ENCODE measurements around the gene TBC1D24.
"Not testable (repeated sequence)": the region's sequence is repeated elsewhere in the genome, so short reads cannot be mapped to it uniquely, and the experiment has no call there.

TBC1D24 gene

DNA sequence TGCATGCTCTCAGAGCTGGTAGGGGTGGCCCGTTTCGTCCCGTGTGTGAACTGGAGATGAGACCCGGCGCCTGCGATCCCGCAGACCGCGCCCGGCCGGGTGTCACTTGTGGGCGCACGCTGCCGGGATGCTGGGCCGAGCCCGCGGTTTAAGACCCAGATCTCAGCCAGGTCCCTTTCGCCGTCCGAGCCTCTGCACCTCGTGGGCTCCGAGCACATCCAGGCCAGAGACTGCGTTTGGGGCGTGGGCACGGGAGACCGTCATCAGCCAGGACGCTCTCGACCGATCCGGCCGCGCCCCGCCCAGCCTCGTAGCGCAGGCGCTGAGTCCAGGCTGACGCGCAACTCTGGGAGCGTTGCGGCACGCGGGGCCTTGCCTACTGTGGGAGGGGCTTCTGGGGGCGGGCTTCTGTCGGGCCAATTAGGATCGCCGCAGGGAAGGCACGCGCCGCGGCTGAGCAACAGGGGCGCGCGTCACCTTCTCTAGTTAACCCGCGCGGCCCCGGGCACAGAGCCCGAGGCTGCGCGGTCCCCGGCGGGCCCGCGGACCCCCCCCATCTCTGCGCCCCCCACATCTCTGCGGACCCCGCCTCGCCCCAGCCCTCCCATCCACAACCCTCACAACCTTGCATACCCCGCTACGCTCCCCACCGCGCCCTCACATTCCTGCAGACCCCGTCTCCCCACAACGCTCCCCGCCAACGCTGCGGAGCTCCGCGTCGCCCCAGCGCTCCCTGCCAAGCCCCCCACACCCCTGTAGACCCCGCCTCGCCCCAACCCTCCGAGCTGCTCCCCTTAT, 57.0 kb downstream of the TBC1D24 start:
- TF ChIP-seq, protein P1, sequence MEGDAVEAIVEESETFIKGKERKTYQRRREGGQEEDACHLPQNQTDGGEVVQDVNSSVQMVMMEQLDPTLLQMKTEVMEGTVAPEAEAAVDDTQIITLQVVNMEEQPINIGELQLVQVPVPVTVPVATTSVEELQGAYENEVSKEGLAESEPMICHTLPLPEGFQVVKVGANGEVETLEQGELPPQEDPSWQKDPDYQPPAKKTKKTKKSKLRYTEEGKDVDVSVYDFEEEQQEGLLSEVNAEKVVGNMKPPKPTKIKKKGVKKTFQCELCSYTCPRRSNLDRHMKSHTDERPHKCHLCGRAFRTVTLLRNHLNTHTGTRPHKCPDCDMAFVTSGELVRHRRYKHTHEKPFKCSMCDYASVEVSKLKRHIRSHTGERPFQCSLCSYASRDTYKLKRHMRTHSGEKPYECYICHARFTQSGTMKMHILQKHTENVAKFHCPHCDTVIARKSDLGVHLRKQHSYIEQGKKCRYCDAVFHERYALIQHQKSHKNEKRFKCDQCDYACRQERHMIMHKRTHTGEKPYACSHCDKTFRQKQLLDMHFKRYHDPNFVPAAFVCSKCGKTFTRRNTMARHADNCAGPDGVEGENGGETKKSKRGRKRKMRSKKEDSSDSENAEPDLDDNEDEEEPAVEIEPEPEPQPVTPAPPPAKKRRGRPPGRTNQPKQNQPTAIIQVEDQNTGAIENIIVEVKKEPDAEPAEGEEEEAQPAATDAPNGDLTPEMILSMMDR (IDR thresholded peaks at IDR 0.05; ENCODE audit: insufficient read depth, missing control alignments) = no peak
- FAIRE-seq = no peak
- peak; percentile 97 for DNase-seq (ENCODE audit: insufficient read length, low spot score)

DNA sequence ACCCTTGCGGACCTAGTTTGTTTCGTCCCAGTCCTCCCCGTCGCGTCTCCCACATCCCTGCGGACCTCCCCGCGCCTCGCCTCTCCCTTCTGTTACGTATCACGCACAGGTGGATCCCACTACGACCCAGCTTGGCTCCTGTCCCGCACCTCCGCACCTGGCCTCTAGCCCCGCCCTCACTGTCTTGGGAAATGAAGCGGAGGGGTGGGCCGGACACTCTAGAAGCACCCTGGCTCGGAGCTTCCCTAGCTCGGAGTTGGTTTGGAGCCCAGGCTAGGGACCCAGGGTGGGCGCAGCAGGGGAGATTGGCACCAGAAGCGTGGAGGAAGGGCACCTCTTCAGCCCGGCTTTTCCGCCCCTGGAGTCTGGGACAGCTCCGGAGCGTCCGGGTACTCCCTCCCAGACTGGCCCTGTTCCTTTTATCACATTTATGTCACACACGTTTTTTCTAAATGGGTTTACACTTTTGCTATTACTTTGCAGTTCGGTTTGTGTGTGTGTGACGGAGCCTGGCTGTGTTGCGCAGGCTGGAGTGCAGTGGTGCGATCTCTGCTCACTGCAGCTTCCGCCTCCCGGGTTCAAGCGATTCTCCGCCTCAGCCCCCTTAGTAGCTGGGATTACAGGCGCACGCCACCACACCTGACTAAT, 57.7 kb downstream of the TBC1D24 start:
- DNase-seq (ENCODE audit: insufficient read length, low spot score) = no peak
- TF ChIP-seq, protein P1 (IDR thresholded peaks at IDR 0.05; ENCODE audit: insufficient read depth, missing control alignments) = no peak
- no peak for FAIRE-seq

DNA sequence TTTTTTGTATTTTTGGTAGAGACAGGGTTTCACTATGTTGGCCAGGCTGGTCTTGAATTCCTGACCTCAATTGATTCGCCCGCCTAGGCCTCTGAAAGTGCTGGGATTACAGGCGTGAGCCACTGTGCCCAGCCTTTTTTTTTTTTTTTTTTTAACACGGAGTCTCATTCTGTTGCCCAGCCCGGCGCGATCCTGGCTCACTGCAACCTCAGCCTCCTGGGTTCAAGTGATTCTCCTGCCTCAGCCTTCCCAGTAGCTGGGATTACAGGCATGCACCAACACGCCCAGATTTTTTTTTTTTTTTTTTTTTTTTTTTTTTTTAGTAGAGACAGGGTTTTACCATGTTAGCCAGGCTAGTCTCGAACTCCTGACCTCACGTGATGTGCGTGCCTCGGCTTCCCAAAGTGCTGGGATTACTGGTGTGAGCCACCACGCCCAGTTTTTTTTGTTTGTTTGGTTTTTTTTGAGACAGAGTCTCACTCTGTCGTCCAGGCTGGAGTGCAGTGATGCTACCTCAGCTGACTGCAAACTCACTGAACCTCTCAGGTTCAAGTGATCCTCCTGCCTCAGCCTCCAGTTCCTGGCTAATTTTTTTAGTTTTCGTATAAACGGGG, 58.3 kb downstream of the TBC1D24 start:
- FAIRE-seq; DNase-seq (ENCODE audit: insufficient read length, low spot score): not testable (repeated sequence)

DNA sequence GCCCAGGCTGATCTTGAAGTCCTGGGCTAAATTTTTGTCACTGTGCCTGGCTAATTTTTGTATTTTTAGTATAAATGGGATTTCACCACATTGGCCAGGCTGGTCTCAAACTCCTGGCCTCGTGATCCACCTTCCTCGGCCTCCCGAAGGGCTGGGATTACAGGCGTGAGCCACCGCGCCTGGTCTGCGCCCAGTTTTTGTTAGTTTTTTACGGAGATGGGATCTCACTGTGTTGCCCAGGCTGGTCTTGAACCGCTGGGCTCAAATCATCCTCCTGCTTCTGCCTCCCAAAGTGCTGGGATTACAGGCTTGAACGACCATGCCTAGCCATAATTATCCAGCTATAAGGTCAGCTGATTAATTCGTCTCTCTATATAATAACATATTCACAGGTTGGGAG, 59.0 kb downstream of the TBC1D24 start:
- DNase-seq (ENCODE audit: insufficient read length, low spot score) (no peak), FAIRE-seq (no peak)
- TF ChIP-seq, protein P1 (IDR thresholded peaks at IDR 0.05; ENCODE audit: insufficient read depth, missing control alignments) = no peak

DNA sequence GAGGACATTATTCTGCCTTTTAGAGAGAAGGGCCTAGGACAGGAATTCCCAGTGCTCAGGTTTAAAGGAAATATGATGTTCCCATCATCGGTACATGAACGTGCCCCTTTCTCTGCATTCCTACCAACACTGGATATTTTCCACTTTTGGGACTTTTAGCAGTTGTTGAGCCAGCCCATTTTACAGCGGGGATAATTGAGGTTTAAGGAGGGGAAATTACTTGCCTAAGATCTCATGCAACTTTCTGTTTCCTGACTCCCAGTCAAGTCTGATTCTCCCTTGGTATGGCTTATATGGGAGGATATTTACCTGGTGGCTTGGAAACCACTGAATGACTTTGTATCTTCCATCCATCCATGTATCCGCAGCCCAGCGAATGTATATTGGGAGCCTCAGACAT, 59.4 kb downstream of the TBC1D24 start:
- FAIRE-seq; DNase-seq (ENCODE audit: insufficient read length, low spot score): not testable (repeated sequence)

DNA sequence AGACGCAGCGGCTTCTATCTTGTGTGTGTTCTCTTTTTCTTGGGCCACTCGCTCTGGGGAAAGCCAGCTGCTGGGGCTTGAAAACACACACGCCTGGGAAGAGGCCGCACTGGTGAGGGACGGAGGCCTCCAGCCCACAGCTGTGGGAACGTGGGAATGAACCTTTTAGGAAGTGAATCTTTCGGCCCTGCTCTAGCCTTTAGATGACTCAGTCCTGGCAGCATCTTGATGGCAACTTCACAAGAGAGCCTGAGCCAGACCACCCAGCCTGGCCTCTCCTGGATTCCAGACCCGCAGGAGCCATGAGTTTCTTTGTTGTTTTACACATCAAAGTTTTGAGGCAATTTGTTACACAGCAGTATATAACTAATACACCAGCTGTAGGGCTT, 60.7 kb downstream of the TBC1D24 start:
- TF ChIP-seq, protein P1 (IDR thresholded peaks at IDR 0.05; ENCODE audit: insufficient read depth, missing control alignments) = no peak
- FAIRE-seq (no peak), DNase-seq (ENCODE audit: insufficient read length, low spot score) (no peak)

DNA sequence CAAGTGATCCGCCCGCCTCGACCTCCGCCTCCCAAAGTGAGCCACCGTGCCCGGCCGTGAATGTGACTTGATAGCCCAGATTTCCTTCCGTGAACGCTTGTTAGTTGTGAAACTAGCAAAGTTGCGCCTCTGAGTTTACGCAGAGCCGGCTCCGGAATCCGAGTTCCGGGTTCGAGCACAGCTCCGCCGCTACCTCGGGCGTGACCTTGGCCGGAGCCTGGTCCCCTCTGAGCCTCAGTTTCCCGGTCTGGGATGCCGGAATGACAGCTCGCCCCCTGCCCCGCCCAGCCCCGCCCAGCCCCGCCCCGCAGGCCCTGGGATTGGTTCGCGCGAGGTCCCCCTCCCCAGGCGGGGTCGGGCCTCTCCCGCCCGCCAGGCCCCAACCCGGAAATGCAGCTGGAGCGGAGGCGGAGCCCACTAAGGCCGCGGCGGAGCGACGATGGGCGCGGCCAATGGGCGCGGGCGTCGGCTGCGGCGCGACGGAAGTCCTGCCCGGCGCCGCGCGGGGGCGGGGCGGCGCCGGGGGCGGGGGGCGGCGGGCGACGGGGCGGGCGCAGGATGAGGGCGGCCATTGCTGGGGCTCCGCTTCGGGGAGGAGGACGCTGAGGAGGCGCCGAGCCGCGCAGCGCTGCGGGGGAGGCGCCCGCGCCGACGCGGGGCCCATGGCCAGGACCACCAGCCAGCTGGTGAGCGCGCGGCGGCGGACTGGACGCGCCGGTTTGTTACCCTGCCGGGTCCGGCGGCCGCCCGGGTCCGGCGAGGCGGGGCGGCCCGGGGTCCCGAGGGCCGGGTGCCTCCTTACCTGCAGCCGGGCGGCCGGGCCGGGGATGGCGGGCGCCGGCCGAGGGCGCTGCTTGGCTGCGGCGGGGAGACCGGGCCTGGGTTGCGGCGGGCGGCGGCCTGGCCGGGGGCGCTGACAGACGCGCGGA, 62.8 kb downstream of the TBC1D24 start, which contains the start of gene PDPK1:
Gene PDPK1 (plus strand): TSS at position 571 of the 929 bp plus-strand sequence. CDS start 92 bp downstream, at position 663.
- TF ChIP-seq, protein P1 (IDR thresholded peaks at IDR 0.05; ENCODE audit: insufficient read depth, missing control alignments) = no peak
- FAIRE-seq (no peak), DNase-seq (ENCODE audit: insufficient read length, low spot score) (peak; percentile 87)

DNA sequence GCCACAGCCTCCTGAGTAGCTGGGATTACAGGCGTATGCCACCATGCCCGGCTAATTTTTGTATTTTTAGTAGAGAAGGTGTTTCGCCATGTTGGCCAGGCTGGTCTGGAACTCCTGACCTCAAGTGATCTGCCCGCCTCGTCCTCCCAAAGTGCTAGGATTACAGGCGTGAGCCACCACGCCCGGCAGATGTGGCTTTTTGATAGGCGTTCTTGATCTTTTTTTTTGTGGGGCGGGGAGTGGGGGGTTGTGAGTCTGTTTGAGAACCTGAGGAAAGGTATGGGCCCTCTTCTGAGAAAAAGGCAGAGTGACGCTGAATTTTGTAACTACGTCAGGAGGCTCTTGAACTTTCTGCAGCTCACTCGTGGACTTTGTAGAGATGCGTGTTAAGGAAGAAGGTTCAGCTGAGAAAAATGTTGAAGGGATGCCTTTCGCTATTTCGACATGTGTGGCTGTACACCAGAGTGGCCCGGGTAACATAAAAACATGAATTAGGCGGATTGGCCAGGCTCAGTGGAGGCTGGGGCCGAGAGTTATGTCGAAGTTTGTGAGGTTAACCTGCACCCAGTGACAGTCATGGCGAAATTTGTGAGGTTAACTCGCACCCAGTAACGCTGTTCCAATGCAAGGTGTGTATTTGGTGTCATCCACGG, 64.4 kb downstream of the TBC1D24 start:
- not testable (repeated sequence) for DNase-seq (ENCODE audit: insufficient read length, low spot score); FAIRE-seq

All from D721Med (cell line).